22Rv1 (cell line): ENCODE data around the gene PRCP.

Experiments used
- CTCF ChIP-seq: fragments of 450-650 bp; IDR thresholded peaks from 2 replicates; pipeline ENCODE4 v1.5.1; 2017; ENCODE audit warnings: mild to moderate bottlenecking
- ZFX ChIP-seq: fragments of 450-650 bp; IDR thresholded peaks from 2 replicates; pipeline ENCODE4 v1.6.1; 2017; ENCODE audit warnings: antibody characterized with exemption, borderline replicate concordance

GRCh38 chr11:82871646-82872045 is 28.6 kb downstream of the PRCP start:
- TF ChIP-seq CTCF = no peak
- TF ChIP-seq ZFX = no peak
